Measurements from ENCODE around the gene PDIA2. TPM values are rescaled to one million over a fixed set of nuclear protein-coding genes. Genes with fewer than 3 reads are reported as not detected.

Gene PDIA2
- total RNA-seq, 1 experiment from 2014 or later = not detected

DNA sequence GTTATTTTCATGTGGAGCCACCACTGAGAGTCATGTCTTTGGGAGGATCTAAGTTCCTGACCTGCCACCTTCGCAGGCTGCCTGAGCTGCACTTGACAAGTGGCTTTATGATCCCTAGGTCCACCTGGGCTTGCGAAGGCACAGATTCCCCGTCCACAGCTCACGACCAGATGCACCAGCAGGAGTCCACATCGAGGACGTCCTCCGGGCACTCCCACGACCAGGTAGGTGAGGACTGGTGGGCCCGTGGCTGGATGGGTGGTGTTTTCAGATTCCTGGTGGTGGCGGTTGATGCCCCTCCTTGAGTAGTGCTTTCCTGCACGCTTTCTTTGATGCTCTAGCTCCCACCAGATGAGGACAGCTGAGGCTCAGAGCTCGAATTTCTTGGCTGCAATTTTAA is 33.5 kb upstream of the PDIA2 start:
- ATAC-seq = no peak
- H3K36me3 ChIP-seq (ENCODE audit: low read depth, low read length) = no peaks in the 10 kb centered on the region

DNA sequence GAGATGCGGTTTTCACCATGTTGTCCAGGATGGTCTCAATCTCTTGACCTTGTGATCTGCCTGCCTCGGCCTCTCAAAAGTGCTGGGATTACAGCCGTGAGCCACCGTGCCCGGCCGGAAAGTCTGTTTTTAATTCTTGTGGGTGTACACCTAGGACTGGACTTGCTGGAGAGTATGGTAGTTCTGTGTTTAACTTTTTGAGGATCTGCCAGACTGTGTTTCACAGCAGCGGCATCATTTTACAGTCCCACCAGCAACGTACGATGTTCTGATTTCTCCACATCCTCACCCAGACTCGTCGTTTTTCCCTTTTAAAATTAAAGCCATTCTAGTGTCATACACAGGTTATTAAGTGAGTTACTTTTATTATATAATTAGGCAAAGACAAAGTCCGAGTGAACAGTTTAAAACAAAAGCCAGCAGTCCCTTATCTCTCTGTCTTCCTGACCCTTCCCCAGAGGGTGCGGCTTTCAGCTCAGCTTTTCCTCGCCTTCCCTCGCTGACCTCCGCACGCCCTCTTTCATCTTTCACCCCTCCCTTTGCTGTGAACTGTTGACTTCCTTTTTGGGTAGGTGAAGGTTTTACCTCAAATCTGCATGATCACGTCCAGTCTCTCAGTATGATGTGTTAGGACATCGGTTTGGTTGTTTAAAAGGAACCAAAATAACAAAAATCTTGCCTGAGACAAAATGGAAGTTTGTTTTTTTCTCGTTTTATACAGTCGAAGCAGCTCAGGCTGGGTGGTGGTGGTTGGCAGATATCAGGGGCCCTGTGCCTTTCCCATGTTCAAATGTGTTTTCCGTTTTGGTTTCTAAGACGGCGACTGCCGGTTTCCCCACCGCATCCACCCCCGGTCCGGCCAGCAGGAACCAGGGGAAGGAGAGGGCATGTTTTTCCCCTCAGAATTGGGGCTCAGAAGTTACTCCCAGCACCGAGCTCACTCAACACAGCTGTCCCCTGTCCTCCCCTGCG is 30.3 kb upstream of the PDIA2 start:
- Histone ChIP-seq H3K79me2 (ENCODE audit: low read length) (no peaks in the 10 kb centered on the region), H3K27me3 (ENCODE audit: low read length) (no peaks in the 10 kb centered on the region), H3K27ac (ENCODE audit: low read length) (no peak overlapping the region), H3K9ac (ENCODE audit: low read length) (no peak overlapping the region), H3K9me2 (replicated peaks; ENCODE audit: low read length) (no peaks in the 10 kb centered on the region), H3K4me2 (ENCODE audit: low read length) (no peak overlapping the region), H3K36me3 (ENCODE audit: low read depth, low read length) (no peaks in the 10 kb centered on the region), H3K4me3 (ENCODE audit: low read length) (no peak overlapping the region), H3K4me1 (ENCODE audit: insufficient read depth, low read length) (peaks cover 9% of the 10 kb centered on the region; the same call in 1 of the 2 replicates), H2AFZ (ENCODE audit: low read length) (no peak overlapping the region), H3K9me3 (ENCODE audit: low read length) (no peaks in the 10 kb centered on the region), H3F3A (ENCODE audit: low read length, unreplicated experiment) (no peaks in the 10 kb centered on the region), H4K20me1 (ENCODE audit: low read length) (no peaks in the 10 kb centered on the region)
- CTCF ChIA-PET = no interaction called here
- no peak for DNase-seq
- ATAC-seq = no peak
- POLR2A ChIA-PET (ENCODE audit: unreplicated experiment) = no interaction called here
- BruUV-seq (replicated peaks) = no TSS peak
- intact Hi-C loops (cut with micrococcal nuclease) = no loop called here
- no peak for TF ChIP-seq CTCF (conservative IDR thresholded peaks at IDR 0.05; ENCODE audit: low read depth, low read length)
- no peak for TF ChIP-seq EZH2phosphoT487 (IDR thresholded peaks at IDR 0.05; ENCODE audit: borderline replicate concordance, low read length)
- TF ChIP-seq EZH2 (IDR thresholded peaks at IDR 0.05; ENCODE audit: low read length, unreplicated experiment) = no peak

More for the DNA sequence above, 33.5 kb upstream of the PDIA2 start:
- H3K27me3 ChIP-seq (ENCODE audit: low read length) = no peaks in the 10 kb centered on the region
- H2AFZ ChIP-seq (ENCODE audit: low read length) = no peak overlapping the region
- BruUV-seq (replicated peaks) = no TSS peak
- no peaks in the 10 kb centered on the region for H3F3A ChIP-seq (ENCODE audit: low read length, unreplicated experiment)
- intact Hi-C loops (cut with micrococcal nuclease) = no loop called here
- no peak overlapping the region for H3K4me3 ChIP-seq (ENCODE audit: low read length)
- no peaks in the 10 kb centered on the region for H3K9me2 ChIP-seq (replicated peaks; ENCODE audit: low read length)
- H4K20me1 ChIP-seq (ENCODE audit: low read length) = no peaks in the 10 kb centered on the region
- no peaks in the 10 kb centered on the region for H3K9me3 ChIP-seq (ENCODE audit: low read length)
- no peaks in the 10 kb centered on the region for H3K79me2 ChIP-seq (ENCODE audit: low read length)
- TF ChIP-seq EZH2 (IDR thresholded peaks at IDR 0.05; ENCODE audit: low read length, unreplicated experiment) (no peak), CTCF (conservative IDR thresholded peaks at IDR 0.05; ENCODE audit: low read depth, low read length) (no peak), EZH2phosphoT487 (IDR thresholded peaks at IDR 0.05; ENCODE audit: borderline replicate concordance, low read length) (no peak)
- DNase-seq = no peak
- no peak overlapping the region for H3K4me2 ChIP-seq (ENCODE audit: low read length)
- CTCF ChIA-PET = no interaction called here
- no peak overlapping the region for H3K9ac ChIP-seq (ENCODE audit: low read length)
- peaks cover 9% of the 10 kb centered on the region; the same call in 1 of the 2 replicates for H3K4me1 ChIP-seq (ENCODE audit: insufficient read depth, low read length)
- H3K27ac ChIP-seq (ENCODE audit: low read length) = no peak overlapping the region
- POLR2A ChIA-PET (ENCODE audit: unreplicated experiment) = no interaction called here

GRCh38 chr16:253833-254232 is 29.1 kb upstream of the PDIA2 start:
- H3K4me3 ChIP-seq (ENCODE audit: low read length) = no peak overlapping the region
- no peaks in the 10 kb centered on the region for H3K79me2 ChIP-seq (ENCODE audit: low read length)
- H3K36me3 ChIP-seq (ENCODE audit: low read depth, low read length) = no peaks in the 10 kb centered on the region
- no peak for ATAC-seq
- no peaks in the 10 kb centered on the region for H3K9me3 ChIP-seq (ENCODE audit: low read length)
- H3K4me1 ChIP-seq (ENCODE audit: insufficient read depth, low read length) = peaks cover 9% of the 10 kb centered on the region; the same call in 1 of the 2 replicates
- H2AFZ ChIP-seq (ENCODE audit: low read length) = no peak overlapping the region
- ChIA-PET POLR2A (ENCODE audit: unreplicated experiment) (interaction anchor here (0.6 kb wide), 1 partner anchor 11 kb away, joined by 19 read pairs; no protein-coding TSS in a partner anchor), CTCF (no interaction called here)
- H4K20me1 ChIP-seq (ENCODE audit: low read length) = no peaks in the 10 kb centered on the region
- no peak overlapping the region for H3K4me2 ChIP-seq (ENCODE audit: low read length)
- no peak overlapping the region for H3K27ac ChIP-seq (ENCODE audit: low read length)
- H3K9ac ChIP-seq (ENCODE audit: low read length) = no peak overlapping the region
- no TSS peak for BruUV-seq (replicated peaks)
- no peaks in the 10 kb centered on the region for H3K27me3 ChIP-seq (ENCODE audit: low read length)
- intact Hi-C loops (cut with micrococcal nuclease) = no loop called here
- H3K9me2 ChIP-seq (replicated peaks; ENCODE audit: low read length) = no peaks in the 10 kb centered on the region
- DNase-seq = no peak
- H3F3A ChIP-seq (ENCODE audit: low read length, unreplicated experiment) = no peaks in the 10 kb centered on the region
- TF ChIP-seq CTCF (conservative IDR thresholded peaks at IDR 0.05; ENCODE audit: low read depth, low read length) = no peak
- no peak for TF ChIP-seq EZH2phosphoT487 (IDR thresholded peaks at IDR 0.05; ENCODE audit: borderline replicate concordance, low read length)
- no peak for TF ChIP-seq EZH2 (IDR thresholded peaks at IDR 0.05; ENCODE audit: low read length, unreplicated experiment)

All from PC-3 (cell line).